ENCODE measurements around the gene RNU1-4.
"Not testable (repeated sequence)": the region's sequence is repeated elsewhere in the genome, so short reads cannot be mapped to it uniquely, and the experiment has no call there.

The RNU1-4 gene

GRCh38 chr1:16709659-16710087, 30.6 kb upstream of the RNU1-4 start:
- not testable (repeated sequence) for DNase-seq

GRCh38 chr1:16710618-16711017, 29.7 kb upstream of the RNU1-4 start:
- DNase-seq = not testable (repeated sequence)

GRCh38 chr1:16712131-16712530, 28.2 kb upstream of the RNU1-4 start:
- DNase-seq = not testable (repeated sequence)

GRCh38 chr1:16712582-16712981, 27.7 kb upstream of the RNU1-4 start:
- not testable (repeated sequence) for DNase-seq

GRCh38 chr1:16712984-16713383, 27.3 kb upstream of the RNU1-4 start:
- not testable (repeated sequence) for DNase-seq

- not testable (repeated sequence) for DNase-seq
Observed at GRCh38 chr1:16713480-16713879, 26.8 kb upstream of the RNU1-4 start.

GRCh38 chr1:16716691-16717335, 23.5 kb upstream of the RNU1-4 start:
- DNase-seq = no peak

GRCh38 chr1:16717336-16718098, 22.8 kb upstream of the RNU1-4 start:
- DNase-seq = no peak

- DNase-seq = not testable (repeated sequence)
Observed at GRCh38 chr1:16718099-16718907, 22.0 kb upstream of the RNU1-4 start.

- no peak for DNase-seq
Observed at GRCh38 chr1:16718908-16719533, 21.3 kb upstream of the RNU1-4 start.

GRCh38 chr1:16719571-16720350, 20.6 kb upstream of the RNU1-4 start:
- DNase-seq = no peak

- no peak for DNase-seq
Observed at GRCh38 chr1:16720351-16721223, 19.7 kb upstream of the RNU1-4 start.

- DNase-seq = no peak
Observed at GRCh38 chr1:16721871-16722641, 18.3 kb upstream of the RNU1-4 start.

- DNase-seq = no peak
Observed at GRCh38 chr1:16724718-16725438, 15.4 kb upstream of the RNU1-4 start.

GRCh38 chr1:16725439-16726245, 14.7 kb upstream of the RNU1-4 start:
- DNase-seq = not testable (repeated sequence)

GRCh38 chr1:16727190-16728111, 12.9 kb upstream of the RNU1-4 start:
- DNase-seq = peak in 1 of 2 experiments; percentile 29

- DNase-seq = not testable (repeated sequence)
Observed at GRCh38 chr1:16728243-16728949, 11.9 kb upstream of the RNU1-4 start.

Measured in stimulated activated CD4-positive, alpha-beta T cell treated with anti-CD3 and anti-CD28 coated beads, Interleukin-4, amount 100 ng/mL, for 4 hours (primary cell).